ENCODE measurements around the gene ABCC5. TPM values are rescaled to one million over a fixed set of nuclear protein-coding genes. Genes with fewer than 3 reads are reported as not detected.

The ABCC5 gene
- total RNA-seq, 2 experiments from 2014 or later: 18.2 to 18.9 TPM

GRCh38 chr3:184016811-184017671 lies 643 bp downstream of the ABCC5 start:
- ChIA-PET POLR2A (no interaction called here), CTCF (interaction anchor here (0.7 to 2.0 kb wide), 9 partner anchors 10 to 233 kb away, joined by 3 to 8 read pairs (median 4); partner anchors contain the start of genes EEF1AKMT4 and PARL)

GRCh38 chr3:184016169-184016570 lies 1.5 kb downstream of the ABCC5 start:
- POLR2A ChIA-PET: no interaction called here
- CTCF ChIA-PET: interaction anchor here (1.1 to 2.0 kb wide), 3 partner anchors 10 to 119 kb away, joined by 4 to 7 read pairs (median 4); no protein-coding TSS in a partner anchor

- ChIA-PET CTCF (interaction anchor here (0.9 to 2.0 kb wide), 4 partner anchors 11 to 118 kb away, joined by 3 to 7 read pairs (median 4); no protein-coding TSS in a partner anchor), POLR2A (no interaction called here)
These were observed 2.2 kb downstream of the ABCC5 start for GRCh38 chr3:184015381-184016019.

GRCh38 chr3:184011937-184012889 lies 5.5 kb downstream of the ABCC5 start:
- ChIA-PET POLR2A (no interaction called here), CTCF (no interaction called here)

- POLR2A ChIA-PET: interaction anchor here (0.7 kb wide), 1 partner anchor 1910 kb away, joined by 6 read pairs; no protein-coding TSS in a partner anchor
- CTCF ChIA-PET: no interaction called here
These were observed 6.3 kb downstream of the ABCC5 start for GRCh38 chr3:184011230-184011876.

GRCh38 chr3:184008161-184008560 lies 9.5 kb downstream of the ABCC5 start:
- CTCF ChIA-PET: no interaction called here

GRCh38 chr3:184007143-184007813 lies 10.4 kb downstream of the ABCC5 start:
- POLR2A ChIA-PET: interaction anchor here (0.6 kb wide), 1 partner anchor 537 kb away, joined by 6 read pairs; no protein-coding TSS in a partner anchor
- CTCF ChIA-PET: interaction anchor here (1.0 to 1.7 kb wide), 3 partner anchors 12 to 220 kb away, joined by 3 to 5 read pairs (median 3); no protein-coding TSS in a partner anchor

More at GRCh38 chr3:184008161-184008560, 9.5 kb downstream of the ABCC5 start:
- POLR2A ChIA-PET: no interaction called here

GRCh38 chr3:184005941-184006507 lies 11.7 kb downstream of the ABCC5 start:
- POLR2A ChIA-PET: no interaction called here

GRCh38 chr3:184004476-184004875 lies 13.2 kb downstream of the ABCC5 start:
- POLR2A ChIA-PET: no interaction called here
- CTCF ChIA-PET: interaction anchor here (1.0 kb wide), 1 partner anchor 13 kb away, joined by 4 read pairs; the partner anchor contains the start of gene ABCC5

More at GRCh38 chr3:184005941-184006507, 11.7 kb downstream of the ABCC5 start:
- CTCF ChIA-PET: interaction anchor here (1.0 to 1.7 kb wide), 3 partner anchors 14 to 222 kb away, joined by 3 to 5 read pairs (median 3); no protein-coding TSS in a partner anchor

- CTCF ChIA-PET: interaction anchor here (1.0 kb wide), 1 partner anchor 14 kb away, joined by 4 read pairs; the partner anchor contains the start of gene ABCC5
These were observed 14.3 kb downstream of the ABCC5 start for GRCh38 chr3:184003187-184003967.

GRCh38 chr3:184002469-184002868 lies 15.2 kb downstream of the ABCC5 start:
- POLR2A ChIA-PET: no interaction called here
- CTCF ChIA-PET: no interaction called here

More at GRCh38 chr3:184003187-184003967, 14.3 kb downstream of the ABCC5 start:
- POLR2A ChIA-PET: no interaction called here

- CTCF ChIA-PET: no interaction called here
These were observed 15.9 kb downstream of the ABCC5 start for GRCh38 chr3:184001761-184002160.

GRCh38 chr3:183991403-183991802 lies 26.3 kb downstream of the ABCC5 start:
- ChIA-PET CTCF (interaction anchor here (1.0 kb wide), 1 partner anchor 24 kb away, joined by 3 read pairs; no protein-coding TSS in a partner anchor), POLR2A (no interaction called here)

More at GRCh38 chr3:184001761-184002160, 15.9 kb downstream of the ABCC5 start:
- POLR2A ChIA-PET: no interaction called here

GRCh38 chr3:183988216-183988790 lies 29.4 kb downstream of the ABCC5 start:
- POLR2A ChIA-PET: no interaction called here

GRCh38 chr3:183987000-183987600 lies 30.6 kb downstream of the ABCC5 start:
- CTCF ChIA-PET: no interaction called here
- POLR2A ChIA-PET: interaction anchor here (0.5 kb wide), 1 partner anchor 323 kb away, joined by 3 read pairs; no protein-coding TSS in a partner anchor

More at GRCh38 chr3:183988216-183988790, 29.4 kb downstream of the ABCC5 start:
- CTCF ChIA-PET: interaction anchor here (0.6 to 1.5 kb wide), 2 partner anchors 10 to 263 kb away, joined by 4 to 5 read pairs; no protein-coding TSS in a partner anchor

All from activated CD8-positive, alpha-beta memory T cell treated with anti-CD3 and anti-CD28 coated beads for 36 hours (primary cell).